ENCODE data around the gene ATRNL1.

The ATRNL1 gene

DNA sequence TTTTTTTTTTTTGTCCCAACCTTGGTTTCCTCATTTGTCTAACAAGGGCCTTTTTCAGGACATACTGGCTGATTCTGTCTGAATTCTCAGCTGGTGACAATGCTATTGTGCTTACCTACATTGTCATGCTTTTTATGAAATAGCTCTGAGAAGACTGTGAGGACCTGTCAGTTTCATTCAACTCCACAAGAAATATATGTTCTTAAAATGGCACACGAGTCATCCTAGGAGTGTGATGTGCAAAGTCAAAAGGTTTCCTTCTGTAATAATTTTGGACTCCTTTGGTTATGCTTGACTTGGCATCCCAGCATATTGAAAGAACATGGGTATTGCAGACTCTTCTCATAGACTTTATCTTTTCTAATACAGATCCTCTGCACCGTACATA lies 863.8 kb downstream of the ATRNL1 start:
- DNase-seq: no peak

GRCh38 chr10:115957786-115958442 lies 864.7 kb downstream of the ATRNL1 start:
- no peak for DNase-seq

DNA sequence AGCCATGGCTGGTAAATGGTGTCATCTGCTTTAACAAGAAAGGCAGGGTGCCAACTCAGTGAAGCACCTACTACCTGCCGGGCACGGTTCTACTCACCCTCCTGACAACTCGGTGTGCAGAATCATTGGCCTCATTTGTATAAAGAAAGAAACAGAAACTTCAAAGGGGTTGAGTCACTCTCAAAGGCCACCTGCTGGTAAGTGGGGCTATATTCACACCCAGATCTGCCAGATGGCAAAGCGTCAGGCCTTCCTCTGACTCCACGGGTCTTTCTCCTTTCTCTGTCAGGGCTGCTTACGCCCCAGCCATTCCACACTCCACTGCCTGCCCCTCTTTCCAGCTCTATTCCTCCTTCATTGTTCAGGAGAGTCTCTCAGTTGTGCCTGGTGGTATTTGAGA lies 870.7 kb downstream of the ATRNL1 start:
- DNase-seq: no peak

DNA sequence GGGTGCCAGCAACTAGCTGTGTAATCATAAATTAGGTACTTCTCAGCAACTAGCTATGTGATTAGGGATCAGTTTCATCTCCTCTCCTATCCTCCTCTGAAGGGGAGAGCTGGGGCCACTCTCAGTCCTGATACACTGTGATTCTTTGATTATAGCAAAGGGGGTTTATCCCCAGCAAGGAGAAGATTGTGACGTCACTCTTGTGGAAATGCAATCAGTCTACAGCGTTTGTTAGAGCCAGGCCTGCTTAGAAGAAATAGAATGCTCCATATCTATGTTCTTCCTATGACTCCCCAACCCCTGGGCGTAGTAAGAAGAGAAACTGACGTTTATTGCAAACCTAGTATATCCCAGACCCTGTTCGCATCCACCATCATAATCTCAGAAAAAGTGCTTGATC lies 871.7 kb downstream of the ATRNL1 start:
- DNase-seq: no peak

DNA sequence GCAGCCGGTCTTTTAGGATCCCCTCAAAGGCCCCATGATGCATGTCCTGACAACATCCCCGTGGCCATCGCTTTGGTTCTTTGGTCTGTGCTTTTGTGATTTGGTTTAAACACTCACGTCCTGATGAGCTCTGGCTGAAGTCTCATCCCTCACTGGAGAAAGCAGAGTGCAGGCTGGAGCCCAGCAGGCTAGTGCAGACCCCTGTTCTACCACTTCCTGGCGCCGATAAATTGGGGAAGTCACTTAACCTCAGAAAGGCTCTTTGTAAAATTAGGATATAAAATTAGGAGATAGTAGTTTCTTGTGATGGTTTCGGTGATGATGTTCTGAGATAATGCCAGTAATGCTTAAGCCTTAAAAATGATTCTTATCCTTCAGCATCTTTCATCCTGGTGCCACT lies 872.2 kb downstream of the ATRNL1 start:
- no peak for DNase-seq

DNA sequence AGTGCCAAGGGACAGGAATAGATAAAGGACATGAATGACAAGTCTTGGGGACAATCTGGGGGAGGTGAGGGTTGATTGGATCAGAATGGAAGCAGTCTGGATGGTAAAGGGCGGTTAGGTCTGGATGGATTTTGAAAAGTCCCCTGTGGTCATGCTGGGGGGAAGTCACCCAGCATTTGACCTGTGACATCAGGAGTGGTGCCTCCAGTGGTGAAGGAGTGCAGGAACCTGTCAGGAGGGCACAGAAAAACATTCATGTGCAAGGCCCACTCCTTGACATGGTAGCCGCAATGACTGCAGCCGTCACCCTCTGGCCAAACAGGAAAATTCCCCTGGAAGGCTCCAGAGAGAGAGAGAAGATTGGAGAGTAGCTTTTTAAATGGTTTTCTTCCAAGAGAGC lies 875.1 kb downstream of the ATRNL1 start:
- DNase-seq: no peak

DNA sequence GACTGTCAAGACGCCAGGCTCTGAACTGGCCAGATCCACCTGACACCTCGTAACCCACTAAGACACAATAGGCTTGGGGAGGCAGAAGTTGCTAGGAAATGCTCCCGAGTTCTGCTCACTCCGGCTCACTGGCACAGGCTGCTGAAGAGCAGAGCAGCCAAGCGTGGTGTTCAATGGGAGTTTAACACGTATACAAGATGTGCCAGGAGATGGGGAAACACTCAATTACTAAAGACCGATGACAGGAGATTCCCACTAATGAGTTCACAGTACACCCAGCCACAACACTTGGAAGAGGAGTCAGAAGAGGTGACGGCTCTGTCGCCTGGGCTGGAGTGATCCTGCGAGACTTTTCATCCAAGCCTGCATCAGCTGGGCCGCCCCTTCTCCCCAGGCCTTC lies 876.4 kb downstream of the ATRNL1 start:
- DNase-seq: no peak

DNA sequence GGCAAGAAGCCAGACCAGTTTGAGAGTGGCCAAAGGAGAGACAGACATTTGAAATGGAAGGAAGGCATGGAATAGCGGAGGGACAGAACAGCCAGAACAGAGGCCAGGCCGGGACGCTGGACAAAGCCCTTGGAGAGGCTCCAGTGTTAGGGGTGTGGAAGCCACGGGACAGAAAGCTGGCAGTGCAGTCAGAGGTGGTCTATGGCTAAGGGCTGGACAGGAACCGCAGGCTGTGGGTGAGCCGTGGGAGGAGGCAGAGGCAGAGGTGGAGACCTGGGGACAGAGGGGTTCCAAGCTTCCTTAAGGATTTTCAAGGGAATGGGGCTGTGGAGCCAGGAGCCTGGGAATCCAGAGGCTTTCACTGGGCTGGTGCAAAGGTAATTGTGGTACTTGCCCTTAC lies 878.8 kb downstream of the ATRNL1 start:
- DNase-seq: no peak

- no peak for DNase-seq
These were observed 879.3 kb downstream of the ATRNL1 start for GRCh38 chr10:115972426-115972825.

- DNase-seq: no peak
These were observed 881.2 kb downstream of the ATRNL1 start for GRCh38 chr10:115974351-115974750.

DNA sequence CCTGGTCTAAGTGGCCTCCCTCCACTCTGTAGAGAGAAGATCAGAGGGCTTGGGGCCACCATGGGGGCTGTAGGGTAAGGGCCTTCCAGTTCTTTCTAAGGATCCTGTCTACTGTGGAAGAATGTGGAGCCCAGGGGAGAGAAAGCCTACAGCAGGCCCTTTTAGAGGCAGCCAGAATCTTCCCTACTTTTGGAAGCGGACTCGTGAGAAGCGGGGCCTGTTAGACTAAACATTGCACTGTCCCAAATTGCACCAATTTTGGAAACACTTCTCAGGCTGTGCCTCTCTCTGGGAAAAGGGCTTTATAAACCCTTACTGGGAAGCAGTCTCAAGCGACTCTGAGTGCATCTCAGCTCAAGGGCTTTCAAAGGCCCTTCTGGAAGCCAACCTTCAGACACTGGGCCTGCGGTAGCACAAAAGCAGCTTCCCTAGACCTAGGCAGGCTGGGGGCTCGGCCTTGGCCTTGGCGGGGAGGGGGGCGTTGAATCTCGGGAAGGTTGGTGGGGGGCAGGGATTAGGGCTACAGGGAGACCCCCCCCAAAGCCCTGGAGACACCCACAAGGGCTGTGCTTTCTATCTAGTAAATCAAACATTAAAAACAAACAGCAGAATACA lies 881.8 kb downstream of the ATRNL1 start:
- no peak for DNase-seq

DNA sequence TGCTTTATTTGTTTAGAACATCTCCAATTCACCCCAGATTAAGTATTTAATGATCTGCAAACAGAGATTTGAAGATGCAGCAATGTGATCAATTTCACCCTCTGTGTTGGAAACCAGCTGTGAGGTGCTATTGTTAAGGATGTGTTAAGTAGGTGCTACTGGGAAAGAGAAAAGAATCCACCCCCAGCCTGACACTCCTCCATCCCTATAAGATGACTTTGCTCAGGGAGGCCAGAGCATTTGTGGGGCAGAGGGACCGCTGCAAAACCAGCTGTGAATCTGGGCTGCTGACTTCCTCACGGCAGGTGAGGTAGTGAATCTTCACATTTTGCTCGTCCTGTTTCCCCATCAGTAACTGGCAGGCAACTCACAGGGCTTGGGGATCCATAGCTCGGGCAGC lies 882.3 kb downstream of the ATRNL1 start:
- no peak for DNase-seq

GRCh38 chr10:115976342-115976741 lies 883.2 kb downstream of the ATRNL1 start:
- DNase-seq: no peak

DNA sequence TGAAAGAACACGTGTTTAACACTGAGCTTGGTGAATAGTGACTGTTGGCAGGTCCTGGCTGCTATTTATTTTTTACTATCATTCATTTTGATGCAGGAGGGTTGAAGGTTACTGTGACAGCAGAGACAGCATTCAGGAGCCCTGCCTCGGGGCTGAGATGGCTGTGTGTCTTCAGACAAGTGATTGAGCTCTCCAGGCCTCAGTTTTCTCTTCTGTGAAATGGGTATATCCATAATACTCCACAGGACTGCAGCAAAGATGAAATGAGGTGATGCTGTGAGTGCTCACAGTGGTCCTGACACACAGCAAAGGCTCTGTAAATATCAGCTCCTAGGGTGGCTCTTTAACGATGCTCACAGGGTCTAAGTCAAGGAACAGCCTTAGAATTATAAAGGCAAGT lies 884.7 kb downstream of the ATRNL1 start:
- no peak for DNase-seq

DNA sequence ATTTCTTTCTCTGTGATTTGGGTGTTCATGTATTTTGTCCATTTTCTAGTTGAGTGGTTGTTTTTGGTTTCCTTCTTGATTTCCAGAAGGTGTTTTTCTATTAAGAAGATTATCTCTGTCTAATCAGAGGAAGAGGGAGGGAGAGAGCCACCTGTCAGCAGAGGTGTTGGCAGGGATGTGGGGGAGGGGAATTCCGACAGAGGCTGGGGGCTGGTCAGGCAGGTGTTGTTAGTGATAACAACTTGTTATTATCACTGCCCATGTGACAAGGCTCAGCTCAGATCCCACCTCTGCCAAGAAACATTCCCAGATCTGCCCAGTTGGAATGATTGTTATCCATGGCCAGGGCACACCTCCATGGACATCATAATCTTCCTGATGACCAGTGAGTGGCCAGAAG lies 886.4 kb downstream of the ATRNL1 start:
- DNase-seq: no peak

DNA sequence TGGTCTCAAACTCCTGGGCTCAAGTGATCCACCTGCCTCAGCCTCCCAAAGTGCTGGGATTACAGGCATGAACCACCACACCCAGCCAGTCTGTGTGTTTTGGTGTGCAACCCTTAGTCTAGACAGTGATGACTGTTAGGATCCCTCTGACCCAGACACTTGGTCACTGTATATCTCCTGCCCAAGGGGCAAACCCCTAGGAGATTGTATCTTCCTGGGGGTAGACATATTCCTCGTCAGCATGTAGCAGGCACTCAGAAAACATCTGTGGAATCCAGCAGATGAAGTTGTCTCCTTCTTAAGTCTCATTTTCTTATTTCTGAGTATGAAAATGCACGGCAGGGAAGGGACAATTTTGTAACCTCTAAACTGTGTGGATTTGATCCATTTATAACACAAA lies 887.3 kb downstream of the ATRNL1 start:
- no peak for DNase-seq

GRCh38 chr10:115981081-115981480 lies 887.9 kb downstream of the ATRNL1 start:
- DNase-seq: no peak

DNA sequence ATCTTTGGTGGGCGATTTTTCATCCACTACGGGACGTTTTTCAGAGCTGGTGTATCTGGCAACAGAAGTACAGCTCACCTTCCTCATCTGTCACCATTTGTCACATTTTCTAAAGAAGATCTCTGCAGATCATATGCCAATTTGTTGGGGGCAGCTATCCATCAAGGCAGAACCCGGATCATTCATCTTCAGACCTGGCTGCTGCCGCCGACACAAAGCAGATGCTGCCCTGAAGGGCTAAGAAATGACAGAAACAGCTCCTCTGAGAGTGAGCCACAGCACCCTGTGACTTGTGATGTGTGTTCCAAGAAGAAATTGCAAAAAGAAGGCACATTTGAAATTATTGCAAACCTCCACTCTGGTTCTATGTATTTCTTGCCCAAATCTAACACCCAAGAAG lies 888.9 kb downstream of the ATRNL1 start:
- no peak for DNase-seq

DNA sequence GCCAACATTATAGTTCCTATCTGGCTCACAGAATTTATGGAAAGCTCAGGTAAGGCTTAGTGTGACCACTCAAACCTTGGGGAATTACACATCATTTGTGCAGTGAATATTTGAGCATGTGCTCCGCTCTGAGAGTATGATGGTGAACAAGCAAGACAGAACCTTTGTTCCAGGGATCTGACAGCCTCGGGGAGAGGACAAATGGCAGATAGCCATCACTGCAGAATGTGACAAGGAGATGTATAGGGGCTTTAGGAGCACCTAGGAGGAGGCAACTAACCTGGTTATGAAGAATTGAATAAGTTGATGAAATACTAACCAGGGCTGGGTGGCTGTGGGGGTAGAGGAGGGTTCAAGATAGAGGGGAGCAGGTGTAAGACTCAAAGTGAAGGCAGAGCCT lies 889.4 kb downstream of the ATRNL1 start:
- DNase-seq: no peak

- DNase-seq: no peak
These were observed 892.6 kb downstream of the ATRNL1 start for GRCh38 chr10:115985786-115986185.

- no peak for DNase-seq
These were observed 895.2 kb downstream of the ATRNL1 start for GRCh38 chr10:115988380-115988779.

GRCh38 chr10:115989621-115990020 lies 896.5 kb downstream of the ATRNL1 start:
- DNase-seq: no peak

DNA sequence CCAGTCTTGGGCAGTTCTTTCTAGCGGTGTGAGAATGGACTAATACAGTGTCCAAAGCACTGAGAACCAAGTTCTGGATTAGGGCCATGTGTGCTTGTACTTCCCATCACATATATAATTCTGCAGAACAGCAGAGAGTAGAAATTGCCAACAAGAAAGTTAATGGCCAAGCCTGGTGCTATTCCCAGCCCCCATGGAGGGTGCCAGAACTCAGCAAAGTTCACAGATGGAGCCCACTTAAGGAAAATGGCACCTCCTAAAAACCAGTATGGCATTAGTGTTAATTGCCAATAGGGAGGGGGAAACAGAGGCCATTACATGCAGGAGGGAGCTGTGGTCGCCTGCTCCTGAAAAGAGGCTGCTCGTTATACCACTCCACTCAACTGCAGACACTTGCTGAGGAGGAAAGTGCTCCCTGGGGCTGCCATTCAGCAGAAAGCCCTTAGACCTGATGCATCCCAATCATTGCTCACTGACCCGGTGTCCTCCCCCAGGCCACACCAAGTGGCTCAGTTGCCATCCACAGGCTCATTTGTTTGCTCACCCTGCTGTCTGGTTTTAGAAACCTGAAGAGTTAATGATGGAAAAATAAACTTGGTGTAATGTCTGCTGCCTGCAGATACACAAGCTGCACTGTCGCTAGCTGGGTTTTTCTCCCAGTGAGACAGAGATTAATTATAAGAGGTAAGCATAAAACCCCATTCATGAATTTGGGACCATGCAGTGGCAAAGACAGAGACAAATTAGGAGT lies 899.2 kb downstream of the ATRNL1 start:
- no peak for DNase-seq

GRCh38 chr10:115996031-115996430 lies 902.9 kb downstream of the ATRNL1 start:
- DNase-seq: no peak

Data from CD4-positive, alpha-beta T cell treated with Interleukin-1 beta for 1 hour (primary cell).